Metanephros (tissue), 2 donors: ENCODE measurements around the gene TTC27. TPM values are rescaled to one million over a fixed set of nuclear protein-coding genes. Genes with fewer than 3 reads are reported as not detected.

Experiments
- small RNA-seq: library from RNA; depleted of rRNA; stranded (forward); fragments of <200 nt; gene quantifications from one replicate; pipeline ENCODE3, GENCODE V24; 2014; ENCODE audit warnings: low replicate concordance
- total RNA-seq: library from RNA; depleted of rRNA; stranded (reverse); fragments of >200 nt; gene quantifications from one replicate; pipeline ENCODE4 v1.2.3, GENCODE V29; 2014

The TTC27 gene
- 29.7 TPM for total RNA-seq

DNA sequence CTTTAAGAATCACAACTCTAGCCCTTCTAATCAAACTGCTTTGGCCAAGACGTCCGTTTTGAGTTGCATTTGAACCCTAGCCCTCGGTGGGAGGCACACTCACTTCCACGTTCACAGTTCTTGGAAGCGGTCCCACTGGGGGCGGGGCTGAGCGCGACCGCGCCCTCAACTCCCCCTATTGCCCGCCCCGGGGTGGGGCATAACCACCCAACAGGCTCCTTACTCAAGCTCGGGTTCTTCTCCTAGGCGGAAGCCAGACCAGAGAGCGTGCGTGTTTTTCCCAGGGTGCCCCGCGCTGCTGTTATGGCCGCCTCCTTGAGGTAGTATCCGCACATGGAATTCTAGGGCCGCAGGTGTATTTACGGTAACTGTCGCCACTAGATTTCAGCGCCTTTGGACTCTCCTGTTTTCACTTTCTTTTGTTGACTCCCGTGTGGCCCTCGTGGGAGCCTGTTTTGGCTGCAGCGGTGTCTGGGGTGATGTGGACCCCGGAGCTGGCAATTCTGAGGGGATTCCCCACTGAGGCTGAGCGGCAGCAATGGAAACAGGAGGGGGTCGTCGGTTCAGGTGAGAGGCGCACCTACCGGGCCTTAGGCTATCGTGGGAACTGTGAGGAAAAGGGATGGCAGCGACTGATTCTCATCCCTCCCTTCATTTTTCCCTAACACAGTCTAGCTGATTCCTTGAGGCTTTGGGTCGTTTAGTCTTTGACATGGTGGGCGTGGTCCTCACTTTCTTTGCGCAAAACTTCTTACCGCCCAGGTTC is at the start of gene TTC27:
Gene TTC27, plus strand, starts transcription at position 237 of the 766 bp plus-strand sequence. Its CDS starts 243 bp downstream, at position 480.

Small RNAs within 50 kb of the gene (small RNA-seq; reads per million reads assigned to genes)
- gene MIR4765, result not detected
